DND-41 (cell line): ENCODE measurements around the gene SYNDIG1.

Source experiments
- ATAC-seq: fragments of 200-7000 bp; cut with Tn5 transposase; 3 replicates; pipeline ENCODE4 v1.9.1; 2021; ENCODE audit warnings: low read depth; ENCODE audit not compliant: insufficient read depth
- DNase-seq: peaks from one replicate; pipeline ENCODE4 v3.0.0-alpha.2; 2020
- H2AFZ ChIP-seq: 2 replicates; pipeline ENCODE4 v1.6.0; 2012; ENCODE audit warnings: low read depth, low read length
- H3K27ac ChIP-seq: 2 replicates; pipeline ENCODE4 v1.5.1; 2012; ENCODE audit warnings: low read length, inconsistent platforms
- H3K27me3 ChIP-seq: fragments of 200-600 bp; sonication (generic); 2 replicates; pipeline ENCODE4 v1.6.0; 2012; ENCODE audit warnings: low read length, mild to moderate bottlenecking, inconsistent platforms; ENCODE audit not compliant: insufficient read depth, poor library complexity
- H3K36me3 ChIP-seq: 2 replicates; pipeline ENCODE4 v1.5.1; 2012; ENCODE audit warnings: low read length, inconsistent platforms; ENCODE audit not compliant: insufficient read depth
- H3K4me1 ChIP-seq: 2 replicates; pipeline ENCODE4 v1.5.1; 2012; ENCODE audit warnings: mild to moderate bottlenecking, low read length; ENCODE audit not compliant: insufficient read depth
- H3K4me2 ChIP-seq: 2 replicates; pipeline ENCODE4 v1.6.0; 2012; ENCODE audit warnings: mild to moderate bottlenecking, moderate library complexity, low read length, inconsistent platforms; ENCODE audit not compliant: insufficient read depth
- H3K4me3 ChIP-seq, 2 experiments: fragments of 200-600 bp in 1 of 2; shearing (Covaris generic) in 1 of 2; 2 replicates each; pipeline ENCODE4 v1.5.1; 2012 to 2016; ENCODE audit warnings: inconsistent platforms in 2 of 2, low read length in 2 of 2, mild to moderate bottlenecking in 2 of 2, low read depth in 1 of 2, moderate library complexity in 1 of 2
- H3K79me2 ChIP-seq: 2 replicates; pipeline ENCODE4 v1.6.0; 2012; ENCODE audit warnings: low read length, inconsistent platforms; ENCODE audit not compliant: insufficient read depth
- H3K9ac ChIP-seq: 2 replicates; pipeline ENCODE4 v1.6.0; 2012; ENCODE audit warnings: low read depth, mild to moderate bottlenecking, inconsistent platforms, low read length, moderate library complexity
- H3K9me3 ChIP-seq: 2 replicates; pipeline ENCODE4 v1.5.1; 2012; ENCODE audit warnings: low read length, moderate library complexity, mild to moderate bottlenecking, inconsistent platforms; ENCODE audit not compliant: insufficient read depth, severe bottlenecking
- H4K20me1 ChIP-seq: 2 replicates; pipeline ENCODE4 v1.6.0; 2012; ENCODE audit warnings: low read length; ENCODE audit not compliant: insufficient read depth
- EZH2 ChIP-seq: IDR thresholded peaks from 3 replicates; pipeline ENCODE4 v1.6.1; 2012; ENCODE audit warnings: borderline replicate concordance, low read depth, mild to moderate bottlenecking, moderate library complexity, low read length, inconsistent platforms; ENCODE audit not compliant: severe bottlenecking
- TF ChIP-seq, protein P1 (sequence below): IDR thresholded peaks from 2 replicates; pipeline ENCODE4 v1.5.1; 2012; ENCODE audit warnings: borderline replicate concordance, low read length, moderate library complexity, mild to moderate bottlenecking; ENCODE audit not compliant: poor library complexity, severe bottlenecking; ENCODE audit errors: extremely low read depth

The SYNDIG1 gene

DNA sequence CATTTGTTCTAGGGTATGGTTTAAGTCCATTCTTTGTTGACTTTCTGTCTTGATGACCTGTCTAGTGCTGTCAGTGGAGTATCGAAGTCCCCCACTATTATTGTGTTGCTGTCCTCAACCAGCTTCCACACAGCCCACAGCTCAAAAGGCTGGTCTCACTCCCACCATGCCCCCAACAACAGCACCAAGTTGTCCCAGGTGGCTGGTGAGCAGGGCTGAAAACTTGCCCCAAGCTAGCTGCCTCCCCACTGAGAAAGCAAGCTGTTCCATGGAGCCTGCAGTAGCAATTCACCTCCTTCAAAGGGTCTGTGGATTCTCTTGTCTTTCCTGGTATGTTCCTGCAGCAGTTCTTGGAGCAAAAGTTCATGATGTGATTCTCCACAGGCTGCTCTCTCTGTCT is 221.0 kb downstream of the SYNDIG1 start:
- Histone ChIP-seq H3K27me3 (no peaks in the 10 kb centered on the region), H3K79me2 (no peaks in the 10 kb centered on the region), H3K36me3 (no peaks in the 10 kb centered on the region), H3K4me3 (no peak overlapping the region), H3K4me2 (no peak overlapping the region), H2AFZ (no peak overlapping the region), H3K27ac (no peak overlapping the region), H3K4me1 (no peaks in the 10 kb centered on the region), H4K20me1 (no peaks in the 10 kb centered on the region), H3K9me3 (no peaks in the 10 kb centered on the region), H3K9ac (no peak overlapping the region)
- DNase-seq (no peak), ATAC-seq (no peak)
- TF ChIP-seq, protein P1, sequence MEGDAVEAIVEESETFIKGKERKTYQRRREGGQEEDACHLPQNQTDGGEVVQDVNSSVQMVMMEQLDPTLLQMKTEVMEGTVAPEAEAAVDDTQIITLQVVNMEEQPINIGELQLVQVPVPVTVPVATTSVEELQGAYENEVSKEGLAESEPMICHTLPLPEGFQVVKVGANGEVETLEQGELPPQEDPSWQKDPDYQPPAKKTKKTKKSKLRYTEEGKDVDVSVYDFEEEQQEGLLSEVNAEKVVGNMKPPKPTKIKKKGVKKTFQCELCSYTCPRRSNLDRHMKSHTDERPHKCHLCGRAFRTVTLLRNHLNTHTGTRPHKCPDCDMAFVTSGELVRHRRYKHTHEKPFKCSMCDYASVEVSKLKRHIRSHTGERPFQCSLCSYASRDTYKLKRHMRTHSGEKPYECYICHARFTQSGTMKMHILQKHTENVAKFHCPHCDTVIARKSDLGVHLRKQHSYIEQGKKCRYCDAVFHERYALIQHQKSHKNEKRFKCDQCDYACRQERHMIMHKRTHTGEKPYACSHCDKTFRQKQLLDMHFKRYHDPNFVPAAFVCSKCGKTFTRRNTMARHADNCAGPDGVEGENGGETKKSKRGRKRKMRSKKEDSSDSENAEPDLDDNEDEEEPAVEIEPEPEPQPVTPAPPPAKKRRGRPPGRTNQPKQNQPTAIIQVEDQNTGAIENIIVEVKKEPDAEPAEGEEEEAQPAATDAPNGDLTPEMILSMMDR, result no peak
- TF ChIP-seq EZH2, result no peak

DNA sequence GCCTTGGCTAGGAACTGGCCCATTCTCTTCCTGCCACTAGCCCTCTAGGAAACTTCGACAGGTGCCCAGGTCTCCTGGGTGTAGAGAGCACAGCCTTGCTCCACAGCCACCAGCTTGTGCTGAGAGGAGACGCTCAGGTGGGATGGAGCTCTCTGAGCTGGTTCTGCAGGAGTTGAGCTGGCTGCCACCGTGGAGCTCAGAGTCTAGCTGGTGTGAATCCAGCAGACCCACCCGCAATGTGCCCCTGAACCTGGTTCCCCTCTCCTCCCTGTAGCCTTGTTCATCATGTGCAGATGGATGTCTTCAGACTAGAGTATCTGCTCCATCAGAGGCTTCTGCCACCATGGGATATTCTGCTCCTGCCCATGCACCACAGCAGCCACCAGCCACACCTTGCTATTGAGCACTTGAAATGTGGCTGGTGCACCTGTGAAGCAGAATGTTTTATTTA is 222.5 kb downstream of the SYNDIG1 start:
- DNase-seq (peak; percentile 4), ATAC-seq (no peak)

DNA sequence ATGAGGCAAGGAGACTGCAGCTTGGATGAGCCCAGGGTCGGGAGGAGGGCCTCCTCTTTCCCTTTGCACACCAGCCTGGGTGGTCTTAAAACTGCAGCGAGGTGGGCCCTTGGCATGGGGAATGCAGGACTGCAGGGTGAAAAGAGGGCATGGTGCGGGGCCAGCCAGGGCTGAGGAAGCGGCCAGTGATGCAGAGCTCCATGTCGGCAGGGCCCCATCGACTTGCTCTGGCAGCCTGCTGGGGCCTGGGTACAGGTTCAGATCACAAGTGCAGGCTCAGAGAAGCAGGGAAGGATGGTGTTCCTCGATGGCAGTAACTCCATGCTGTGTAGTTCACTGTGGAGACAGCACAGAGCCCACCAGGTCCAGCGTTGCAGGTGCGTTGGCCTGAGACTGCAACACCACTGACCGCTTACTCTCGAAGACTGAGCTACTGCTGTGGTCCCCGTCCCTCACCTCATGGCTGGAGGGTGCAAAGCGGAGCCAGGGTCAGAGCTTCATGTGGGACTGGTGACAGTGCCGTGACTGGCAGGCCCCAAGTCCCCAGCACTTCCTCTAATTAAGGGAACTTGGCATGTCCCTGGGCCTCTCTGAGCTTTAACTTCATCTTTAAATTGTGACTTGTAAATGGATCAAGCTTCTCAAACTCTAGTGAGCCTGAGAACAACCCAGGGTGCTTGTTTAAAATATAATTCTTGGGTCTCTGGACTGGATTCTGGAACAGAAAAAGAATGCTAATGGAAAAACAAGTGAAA is 223.2 kb downstream of the SYNDIG1 start:
- Histone ChIP-seq H2AFZ (no peak overlapping the region), H3K4me1 (no peaks in the 10 kb centered on the region), H3K27ac (no peak overlapping the region), H3K9me3 (no peaks in the 10 kb centered on the region), H3K27me3 (no peaks in the 10 kb centered on the region), H3K9ac (no peak overlapping the region), H3K79me2 (no peaks in the 10 kb centered on the region), H3K36me3 (no peaks in the 10 kb centered on the region), H4K20me1 (no peaks in the 10 kb centered on the region), H3K4me3 (no peak overlapping the region), H3K4me2 (no peak overlapping the region)
- no peak for TF ChIP-seq EZH2
- TF ChIP-seq, protein P1, result no peak
- ATAC-seq, result no peak
- peak; percentile 1 for DNase-seq

More for the DNA sequence above, 222.5 kb downstream of the SYNDIG1 start:
- Histone ChIP-seq H3K9ac (no peak overlapping the region), H3K27me3 (no peaks in the 10 kb centered on the region), H3K4me1 (no peaks in the 10 kb centered on the region), H4K20me1 (no peaks in the 10 kb centered on the region), H3K9me3 (no peaks in the 10 kb centered on the region), H3K27ac (no peak overlapping the region), H3K79me2 (no peaks in the 10 kb centered on the region), H2AFZ (no peak overlapping the region), H3K4me3 (no peak overlapping the region), H3K36me3 (no peaks in the 10 kb centered on the region), H3K4me2 (no peak overlapping the region)
- TF ChIP-seq EZH2, result no peak
- TF ChIP-seq, protein P1, result no peak
